ENCODE data around the gene ITPKB.

GRCh38 chr1:226651732-226652105, 87.4 kb downstream of the ITPKB start:
- no peak for TF ChIP-seq POLR2A (IDR thresholded peaks at IDR 0.05)
- no peak for TF ChIP-seq CTCF (IDR thresholded peaks at IDR 0.05)
